GM23338 (cell line): Measurements from ENCODE around the gene MGLL.

Source experiments
- CTCF ChIP-seq, 2 experiments: fragments of 200-600 bp in 1 of 2; sonication (generic) in 1 of 2; conservative IDR thresholded peaks; 2 replicates each; pipeline versions ENCODE4 v1.5.1 to v1.6.1; 2016 to 2017; ENCODE audit warnings: antibody characterized with exemption in 2 of 2, low read depth in 2 of 2, mild to moderate bottlenecking in 2 of 2, moderate library complexity in 1 of 2
- EZH2 ChIP-seq: fragments of 200-600 bp; sonication (generic); IDR thresholded peaks from one replicate; pipeline ENCODE4 v1.8.0; 2017; ENCODE audit warnings: antibody characterized with exemption, mild to moderate bottlenecking, low read depth; ENCODE audit not compliant: unreplicated experiment

DNA sequence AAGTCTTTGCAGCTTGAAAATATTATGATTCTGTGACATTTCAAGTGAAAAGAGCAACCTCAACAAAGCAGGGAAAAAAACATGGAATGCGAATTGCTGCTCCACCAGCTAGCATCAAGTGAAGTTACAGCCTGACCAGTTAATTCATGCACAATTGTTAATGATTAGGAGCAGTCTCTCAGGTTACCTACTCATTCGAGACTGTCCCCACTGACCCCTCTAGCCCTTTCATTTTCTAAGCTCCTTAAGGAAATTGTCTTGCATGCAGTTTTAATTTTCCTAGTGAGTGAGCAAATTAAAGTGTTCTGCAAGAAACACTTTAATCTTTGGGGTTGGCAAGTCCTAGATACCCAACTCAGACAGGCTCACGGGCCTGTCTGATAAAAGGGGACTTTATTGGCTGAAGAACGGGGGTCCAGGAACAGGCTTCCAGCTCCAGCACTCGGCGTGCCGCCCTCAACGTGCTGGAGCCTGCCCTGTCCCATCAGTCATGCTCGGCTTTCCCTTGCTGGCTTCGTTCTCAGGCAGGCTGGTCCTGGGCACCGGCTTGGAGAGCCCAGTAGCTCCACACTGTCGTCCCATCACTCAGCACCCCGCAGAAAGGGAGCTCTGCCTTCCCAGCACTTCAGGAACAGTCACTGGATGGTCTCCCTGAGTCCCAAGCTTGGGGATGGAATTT, 175.0 kb downstream of the MGLL start:
- no peak for TF ChIP-seq EZH2
- no peak for TF ChIP-seq CTCF (conservative IDR thresholded peaks at IDR 0.05; ENCODE audit: low read depth in 2 of 2)
